ENCODE results near the gene RBFA.
"Not testable (repeated sequence)": the region's sequence is repeated elsewhere in the genome, so short reads cannot be mapped to it uniquely, and the experiment has no call there.

RBFA gene

GRCh38 chr18:80034068-80034851, at the start of gene RBFA:
Gene RBFA, plus strand, starts transcription at chr18:80034434. Its CDS starts 62 bp downstream, at chr18:80034496.
- DNase-seq: peak; percentile 100

- DNase-seq: no peak
These were observed 49.1 kb upstream of the RBFA start for GRCh38 chr18:79985172-79985571.

GRCh38 chr18:79986726-79987125, 47.5 kb upstream of the RBFA start:
- DNase-seq: no peak

- no peak for DNase-seq
These were observed 46.7 kb upstream of the RBFA start for GRCh38 chr18:79987566-79987965.

GRCh38 chr18:79988071-79988450, 46.2 kb upstream of the RBFA start:
- peak; percentile 61 for DNase-seq

GRCh38 chr18:79988451-79989194, 45.6 kb upstream of the RBFA start, which contains the start of gene TXNL4A:
Gene TXNL4A, minus strand, starts transcription at chr18:79988563. Its CDS starts 171 bp downstream, at chr18:79988392.
- peak; percentile 86 for DNase-seq

- no peak for DNase-seq
These were observed 45.1 kb upstream of the RBFA start for GRCh38 chr18:79989195-79989497.

GRCh38 chr18:79991494-79991893, 42.7 kb upstream of the RBFA start:
- no peak for DNase-seq

GRCh38 chr18:79999701-80000100, 34.5 kb upstream of the RBFA start:
- not testable (repeated sequence) for DNase-seq

GRCh38 chr18:80000877-80001276, 33.4 kb upstream of the RBFA start:
- no peak for DNase-seq

GRCh38 chr18:80002468-80002867, 31.8 kb upstream of the RBFA start:
- DNase-seq: no peak

GRCh38 chr18:80004600-80005342, 29.5 kb upstream of the RBFA start:
- DNase-seq: no peak

GRCh38 chr18:80006724-80007123, 27.5 kb upstream of the RBFA start:
- DNase-seq: no peak

- no peak for DNase-seq
These were observed 24.3 kb upstream of the RBFA start for GRCh38 chr18:80009661-80010550.

- no peak for DNase-seq
These were observed 23.7 kb upstream of the RBFA start for GRCh38 chr18:80010551-80010906.

- not testable (repeated sequence) for DNase-seq
These were observed 22.6 kb upstream of the RBFA start for GRCh38 chr18:80011496-80012137.

GRCh38 chr18:80012714-80013113, 21.5 kb upstream of the RBFA start:
- DNase-seq: no peak

- peak; percentile 3 for DNase-seq
These were observed 11.6 kb upstream of the RBFA start for GRCh38 chr18:80022613-80023012.

- DNase-seq: no peak
These were observed 11.1 kb upstream of the RBFA start for GRCh38 chr18:80023173-80023572.

GRCh38 chr18:80026363-80026762, 7.9 kb upstream of the RBFA start:
- DNase-seq: no peak

GRCh38 chr18:80027719-80028118, 6.5 kb upstream of the RBFA start:
- DNase-seq: not testable (repeated sequence)

- no peak for DNase-seq
These were observed 4.5 kb upstream of the RBFA start for GRCh38 chr18:80029690-80030089.
